HepG2 (cell line): ENCODE data around the gene NKAIN4. TPM values are rescaled to one million over a fixed set of nuclear protein-coding genes. Genes with fewer than 3 reads are reported as not detected.

Experiments
- CBFB ChIP-seq: sonication (generic); formaldehyde crosslinking; IDR thresholded peaks from 2 replicates; pipeline ENCODE4 v1.4.0; 2020; ENCODE audit warnings: missing genetic modification reagents
- DR1 ChIP-seq: sonication (generic); formaldehyde crosslinking; IDR thresholded peaks from 2 replicates; pipeline ENCODE4 v1.8.0; 2021; ENCODE audit warnings: mild to moderate bottlenecking, missing genetic modification reagents, inconsistent platforms
- HHEX ChIP-seq: IDR thresholded peaks from 2 replicates; pipeline ENCODE4 v1.6.1; 2016; ENCODE audit warnings: control low read depth
- HNF1B ChIP-seq: sonication (generic); formaldehyde crosslinking; IDR thresholded peaks from 2 replicates; pipeline ENCODE4 v1.5.1; 2020; ENCODE audit warnings: mild to moderate bottlenecking, moderate library complexity, missing genetic modification reagents
- HNRNPL ChIP-seq: fragments of 200-400 bp; formaldehyde crosslinking; IDR thresholded peaks from 2 replicates; pipeline ENCODE4 v1.6.1; 2017; ENCODE audit warnings: mild to moderate bottlenecking, low read depth, low read length
- KAT7 ChIP-seq: IDR thresholded peaks from 2 replicates; pipeline ENCODE4 v1.6.1; 2018; ENCODE audit warnings: borderline replicate concordance, missing compliant biosample characterization
- KDM1A ChIP-seq: IDR thresholded peaks from 2 replicates; pipeline ENCODE4 v1.6.1; 2016; ENCODE audit warnings: missing compliant biosample characterization
- KDM5B ChIP-seq: sonication (generic); formaldehyde crosslinking; IDR thresholded peaks from 2 replicates; pipeline ENCODE4 v1.4.0; 2020; ENCODE audit warnings: missing genetic modification reagents, mild to moderate bottlenecking, borderline replicate concordance
- KLF12 ChIP-seq: sonication (generic); formaldehyde crosslinking; IDR thresholded peaks from 2 replicates; pipeline ENCODE4 v1.4.0; 2020; ENCODE audit warnings: missing genetic modification reagents, borderline replicate concordance
- MED1 ChIP-seq: sonication (generic); formaldehyde crosslinking; IDR thresholded peaks from 2 replicates; pipeline ENCODE4 v1.4.0; 2020; ENCODE audit warnings: missing genetic modification reagents
- ONECUT2 ChIP-seq: sonication (generic); formaldehyde crosslinking; IDR thresholded peaks from 2 replicates; pipeline ENCODE4 v1.4.0; 2020; ENCODE audit warnings: missing genetic modification reagents
- RAD21 ChIP-seq: fragments of 450-650 bp; formaldehyde crosslinking; IDR thresholded peaks from 2 replicates; pipeline ENCODE4 v1.5.0; 2020; ENCODE audit warnings: mild to moderate bottlenecking
- RFXAP ChIP-seq: sonication (generic); formaldehyde crosslinking; IDR thresholded peaks from 2 replicates; pipeline ENCODE4 v1.4.0; 2020; ENCODE audit warnings: missing genetic modification reagents, borderline replicate concordance
- SMAD9 ChIP-seq: sonication (generic); formaldehyde crosslinking; IDR thresholded peaks from 2 replicates; pipeline ENCODE4 v1.5.1; 2020; ENCODE audit warnings: mild to moderate bottlenecking, missing genetic modification reagents
- TBL1XR1 ChIP-seq: fragments of 150-350 bp; IDR thresholded peaks from 2 replicates; pipeline ENCODE4 v1.6.1; 2014; ENCODE audit warnings: borderline replicate concordance, low read length; ENCODE audit not compliant: partially characterized antibody
- ZBTB33 ChIP-seq: sonication (generic); formaldehyde crosslinking; IDR thresholded peaks from 2 replicates; pipeline ENCODE4 v1.4.0; 2020; ENCODE audit warnings: missing genetic modification reagents
- ZNF329 ChIP-seq: sonication (generic); formaldehyde crosslinking; IDR thresholded peaks from 2 replicates; pipeline ENCODE4 v1.9.0; 2021; ENCODE audit warnings: low read depth, mild to moderate bottlenecking, missing genetic modification reagents
- ZNF432 ChIP-seq: sonication (generic); formaldehyde crosslinking; IDR thresholded peaks from 2 replicates; pipeline ENCODE4 v1.5.0; 2020; ENCODE audit warnings: missing genetic modification reagents, mild to moderate bottlenecking, borderline replicate concordance
- ZNF563 ChIP-seq: sonication (generic); formaldehyde crosslinking; IDR thresholded peaks from 2 replicates; pipeline ENCODE4 v1.8.0; 2022; ENCODE audit warnings: mild to moderate bottlenecking, moderate library complexity, missing genetic modification reagents
- ZNF749 ChIP-seq: sonication (generic); formaldehyde crosslinking; IDR thresholded peaks from 2 replicates; pipeline ENCODE4 v1.8.0; 2022; ENCODE audit warnings: mild to moderate bottlenecking, missing genetic modification reagents, moderate library complexity, borderline replicate concordance
- ZNF879 ChIP-seq: sonication (generic); formaldehyde crosslinking; IDR thresholded peaks from 2 replicates; pipeline ENCODE4 v1.8.1; 2023; ENCODE audit warnings: missing genetic modification reagents
- ZSCAN30 ChIP-seq: sonication (generic); formaldehyde crosslinking; IDR thresholded peaks from 2 replicates; pipeline ENCODE4 v1.5.0; 2020; ENCODE audit warnings: mild to moderate bottlenecking, missing genetic modification reagents
- polyA plus RNA-seq, 8 experiments: library from polyadenylated mRNA; depleted of rRNA in 3 of 8; stranded (reverse) in 7 of 8; unstranded in 1 of 8; fragments of >200 nt; fragmentation: Illumina TruSeq in 4 of 8; extraction: Trizol in 4 of 8; gene quantifications; 2 replicates each; pipeline versions ENCODE4 v1.2.1 to v1.2.3, GENCODE V29; 2011 to 2016; ENCODE audit warnings: low read depth in 4 of 8, missing spikeins in 1 of 8, mixed read lengths in 1 of 8; ENCODE audit not compliant: insufficient read depth in 1 of 8
- total RNA-seq, 5 experiments: library from RNA; depleted of rRNA; stranded (reverse); fragments of >200 nt; fragmentation: Illumina TruSeq; extraction: Trizol; gene quantifications; 2 replicates each; pipeline ENCODE4 v1.2.3, GENCODE V29; 2016; ENCODE audit warnings: low read depth in 1 of 5
- TF ChIP-seq, protein P1 (sequence below): sonication (generic); formaldehyde crosslinking; IDR thresholded peaks from 2 replicates; pipeline ENCODE4 v1.9.0; 2022; ENCODE audit warnings: low read depth, missing genetic modification reagents
- TF ChIP-seq, protein P2 (sequence below): sonication (generic); formaldehyde crosslinking; IDR thresholded peaks from 2 replicates; pipeline ENCODE4 v1.4.0; 2020; ENCODE audit warnings: missing genetic modification reagents, mild to moderate bottlenecking, borderline replicate concordance

The NKAIN4 gene
- total and polyA plus RNA-seq, 2 of the 13 experiments (the other 11 are each of a cell fraction or from before 2014, with no cell fraction given): not detected

- TF ChIP-seq RFXAP (CRISPR knock-in tag): 0 out of 2 replicates have a peak, but pooled peaks have one; percentile 64
- peak; percentile 32; the same call in 1 of the 2 replicates for TF ChIP-seq HNF1B
- TF ChIP-seq RAD21 (CRISPR knock-in tag): peak; percentile 74
- TF ChIP-seq KAT7: no peak
- no peak for TF ChIP-seq ZSCAN30 (CRISPR knock-in tag)
- TF ChIP-seq MED1 (CRISPR knock-in tag): peak; percentile 13; the same call in 1 of the 2 replicates
- TF ChIP-seq, protein P1, sequence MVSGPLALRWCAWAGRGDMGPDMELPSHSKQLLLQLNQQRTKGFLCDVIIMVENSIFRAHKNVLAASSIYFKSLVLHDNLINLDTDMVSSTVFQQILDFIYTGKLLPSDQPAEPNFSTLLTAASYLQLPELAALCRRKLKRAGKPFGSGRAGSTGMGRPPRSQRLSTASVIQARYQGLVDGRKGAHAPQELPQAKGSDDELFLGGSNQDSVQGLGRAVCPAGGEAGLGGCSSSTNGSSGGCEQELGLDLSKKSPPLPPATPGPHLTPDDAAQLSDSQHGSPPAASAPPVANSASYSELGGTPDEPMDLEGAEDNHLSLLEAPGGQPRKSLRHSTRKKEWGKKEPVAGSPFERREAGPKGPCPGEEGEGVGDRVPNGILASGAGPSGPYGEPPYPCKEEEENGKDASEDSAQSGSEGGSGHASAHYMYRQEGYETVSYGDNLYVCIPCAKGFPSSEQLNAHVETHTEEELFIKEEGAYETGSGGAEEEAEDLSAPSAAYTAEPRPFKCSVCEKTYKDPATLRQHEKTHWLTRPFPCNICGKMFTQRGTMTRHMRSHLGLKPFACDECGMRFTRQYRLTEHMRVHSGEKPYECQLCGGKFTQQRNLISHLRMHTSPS (CRISPR knock-in tag): no peak
- no peak for TF ChIP-seq SMAD9 (CRISPR knock-in tag)
- TF ChIP-seq KDM1A: no peak
- TF ChIP-seq KLF12 (CRISPR knock-in tag): no peak
- no peak for TF ChIP-seq ZNF329 (CRISPR knock-in tag)
- no peak for TF ChIP-seq ZNF563
- no peak for TF ChIP-seq CBFB (CRISPR knock-in tag)
- TF ChIP-seq, protein P2, sequence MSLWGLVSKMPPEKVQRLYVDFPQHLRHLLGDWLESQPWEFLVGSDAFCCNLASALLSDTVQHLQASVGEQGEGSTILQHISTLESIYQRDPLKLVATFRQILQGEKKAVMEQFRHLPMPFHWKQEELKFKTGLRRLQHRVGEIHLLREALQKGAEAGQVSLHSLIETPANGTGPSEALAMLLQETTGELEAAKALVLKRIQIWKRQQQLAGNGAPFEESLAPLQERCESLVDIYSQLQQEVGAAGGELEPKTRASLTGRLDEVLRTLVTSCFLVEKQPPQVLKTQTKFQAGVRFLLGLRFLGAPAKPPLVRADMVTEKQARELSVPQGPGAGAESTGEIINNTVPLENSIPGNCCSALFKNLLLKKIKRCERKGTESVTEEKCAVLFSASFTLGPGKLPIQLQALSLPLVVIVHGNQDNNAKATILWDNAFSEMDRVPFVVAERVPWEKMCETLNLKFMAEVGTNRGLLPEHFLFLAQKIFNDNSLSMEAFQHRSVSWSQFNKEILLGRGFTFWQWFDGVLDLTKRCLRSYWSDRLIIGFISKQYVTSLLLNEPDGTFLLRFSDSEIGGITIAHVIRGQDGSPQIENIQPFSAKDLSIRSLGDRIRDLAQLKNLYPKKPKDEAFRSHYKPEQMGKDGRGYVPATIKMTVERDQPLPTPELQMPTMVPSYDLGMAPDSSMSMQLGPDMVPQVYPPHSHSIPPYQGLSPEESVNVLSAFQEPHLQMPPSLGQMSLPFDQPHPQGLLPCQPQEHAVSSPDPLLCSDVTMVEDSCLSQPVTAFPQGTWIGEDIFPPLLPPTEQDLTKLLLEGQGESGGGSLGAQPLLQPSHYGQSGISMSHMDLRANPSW (CRISPR knock-in tag): no peak
- TF ChIP-seq DR1: no peak
- TF ChIP-seq HHEX: no peak
- 0 out of 2 replicates have a peak, but pooled peaks have one; percentile 60 for TF ChIP-seq HNRNPL
- TF ChIP-seq ZBTB33 (CRISPR knock-in tag): no peak
- no peak for TF ChIP-seq ZNF432
- TF ChIP-seq TBL1XR1: no peak
- no peak; the same call in 1 of the 2 replicates for TF ChIP-seq KDM5B (CRISPR knock-in tag)
- no peak for TF ChIP-seq ZNF749 (CRISPR knock-in tag)
- no peak for TF ChIP-seq ONECUT2
- TF ChIP-seq ZNF879: no peak
These were observed 23.4 kb downstream of the NKAIN4 start (continued) for GRCh38 chr20:63230800-63231268.
